IMR-90 (cell line): Measurements from ENCODE around the gene BRDT. TPM values are rescaled to one million over a fixed set of nuclear protein-coding genes. Genes with fewer than 3 reads are reported as not detected.

Experiments
- ATAC-seq: fragments of 200-7000 bp; cut with Tn5 transposase; 2 replicates; pipeline ENCODE4 v1.9.1; 2020; ENCODE audit warnings: low read depth, mild to moderate bottlenecking, moderate library complexity
- BruUV-seq: library from RNA; stranded (reverse); fragments of 400-500 nt; replicated peaks from 2 replicates; lab custom pipeline; 2021; lab: Mats Ljungman, UMichigan
- CTCF ChIA-PET: fragments of 300-600 bp; formaldehyde crosslinking; extraction: SDS; loops from one replicate; lab custom pipeline; 2021; ENCODE audit warnings: antibody characterized with exemption; lab: Yijun Ruan, JAX
- POLR2A ChIA-PET: fragments of 300-600 bp; sonication (Branson Sonifier 250); formaldehyde crosslinking; loops from one replicate; lab custom pipeline; 2022; ENCODE audit warnings: antibody characterized with exemption; ENCODE audit not compliant: unreplicated experiment; lab: Charles Lee
- DNase-seq: peaks from one replicate; pipeline ENCODE4 v3.0.0; 2013
- H2AFZ ChIP-seq: replicated peaks from 2 replicates; pipeline ENCODE3; 2013; ENCODE audit warnings: low read length, mild to moderate bottlenecking; ENCODE audit not compliant: poor library complexity
- H2AK5ac ChIP-seq: 2 replicates; pipeline ENCODE4 v1.6.1; 2013; ENCODE audit warnings: low read depth, low read length, inconsistent platforms
- H2AK9ac ChIP-seq: replicated peaks from 2 replicates; pipeline ENCODE3; 2013; ENCODE audit warnings: mild to moderate bottlenecking, low read depth, low read length, moderate library complexity; ENCODE audit not compliant: poor library complexity
- H2BK120ac ChIP-seq: 2 replicates; pipeline ENCODE4 v1.6.1; 2013; ENCODE audit warnings: low read depth, low read length, inconsistent platforms
- H2BK15ac ChIP-seq: 3 replicates; pipeline ENCODE4 v1.6.1; 2013; ENCODE audit warnings: low read depth, low read length, inconsistent platforms
- H2BK20ac ChIP-seq: 2 replicates; pipeline ENCODE4 v1.6.1; 2013; ENCODE audit warnings: low read depth, mild to moderate bottlenecking, inconsistent platforms, low read length, moderate library complexity
- H2BK5ac ChIP-seq: 2 replicates; pipeline ENCODE4 v1.6.1; 2013; ENCODE audit warnings: mild to moderate bottlenecking, low read depth, low read length, inconsistent platforms; ENCODE audit not compliant: poor library complexity, severe bottlenecking
- H3K14ac ChIP-seq: replicated peaks from 2 replicates; pipeline ENCODE4 v1.6.1; 2013; ENCODE audit warnings: low read depth, low read length, inconsistent platforms
- H3K18ac ChIP-seq: 2 replicates; pipeline ENCODE4 v1.6.1; 2013; ENCODE audit warnings: low read depth, low read length, control low read depth
- H3K23ac ChIP-seq: 2 replicates; pipeline ENCODE4 v1.6.1; 2013; ENCODE audit warnings: low read depth, low read length, inconsistent platforms
- H3K27ac ChIP-seq: 2 replicates; pipeline ENCODE4 v1.5.1; 2013; ENCODE audit warnings: mild to moderate bottlenecking, control low read depth, low read length; ENCODE audit not compliant: insufficient read depth
- H3K27me3 ChIP-seq: 2 replicates; pipeline ENCODE4 v1.6.1; 2013; ENCODE audit warnings: low read length; ENCODE audit not compliant: control insufficient read depth, insufficient read depth
- H3K36me3 ChIP-seq: 2 replicates; pipeline ENCODE4 v1.6.1; 2013; ENCODE audit warnings: low read length, mixed read lengths; ENCODE audit not compliant: control insufficient read depth, insufficient read depth
- H3K4ac ChIP-seq: 2 replicates; pipeline ENCODE4 v1.6.1; 2013; ENCODE audit warnings: low read depth, low read length, inconsistent platforms
- H3K4me1 ChIP-seq: 2 replicates; pipeline ENCODE4 v1.6.1; 2013; ENCODE audit warnings: low read length, mixed read lengths; ENCODE audit not compliant: control insufficient read depth, insufficient read depth
- H3K4me2 ChIP-seq: 2 replicates; pipeline ENCODE4 v1.6.1; 2013; ENCODE audit warnings: low read depth, mild to moderate bottlenecking, control low read depth, low read length, moderate library complexity
- H3K4me3 ChIP-seq: 2 replicates; pipeline ENCODE4 v1.5.1; 2013; ENCODE audit warnings: low read depth, mild to moderate bottlenecking, control low read depth, low read length, moderate library complexity; ENCODE audit not compliant: insufficient read depth
- H3K56ac ChIP-seq: 2 replicates; pipeline ENCODE4 v1.6.1; 2013; ENCODE audit warnings: low read length, inconsistent platforms; ENCODE audit not compliant: insufficient read depth; ENCODE audit errors: extremely low read depth
- H3K79me1 ChIP-seq, 2 experiments: 2 replicates each; pipeline ENCODE4 v1.6.1; 2013; ENCODE audit warnings: low read length in 2 of 2, inconsistent platforms in 1 of 2, low read depth in 1 of 2
- H3K9ac ChIP-seq: 2 replicates; pipeline ENCODE4 v1.6.1; 2013; ENCODE audit warnings: low read depth, low read length, control low read depth
- H3K9me1 ChIP-seq: 2 replicates; pipeline ENCODE4 v1.6.1; 2013; ENCODE audit warnings: low read length, inconsistent platforms; ENCODE audit not compliant: insufficient read depth
- H3K9me3 ChIP-seq: 2 replicates; pipeline ENCODE4 v1.6.1; 2013; ENCODE audit warnings: low read length; ENCODE audit not compliant: control insufficient read depth, insufficient read depth
- H4K20me1 ChIP-seq: 2 replicates; pipeline ENCODE4 v1.6.1; 2013; ENCODE audit warnings: low read length, inconsistent platforms; ENCODE audit not compliant: insufficient read depth
- H4K5ac ChIP-seq: 2 replicates; pipeline ENCODE4 v1.6.1; 2013; ENCODE audit warnings: mild to moderate bottlenecking, low read depth, low read length, control low read depth
- H4K8ac ChIP-seq, 2 experiments: 2 replicates each; pipeline ENCODE4 v1.6.1; 2013; ENCODE audit warnings: low read depth in 2 of 2, low read length in 2 of 2, control low read depth in 1 of 2, inconsistent platforms in 1 of 2
- H4K91ac ChIP-seq: 2 replicates; pipeline ENCODE4 v1.6.1; 2013; ENCODE audit warnings: low read depth, low read length, inconsistent platforms; ENCODE audit not compliant: insufficient read depth
- BHLHE40 ChIP-seq: fragments of 150-350 bp; IDR thresholded peaks from 2 replicates; pipeline ENCODE4 v1.6.1; 2016; ENCODE audit warnings: mild to moderate bottlenecking, low read depth, low read length
- CEBPB ChIP-seq: IDR thresholded peaks from 2 replicates; pipeline ENCODE4 v1.6.1; 2012; ENCODE audit warnings: low read depth, low read length, improper control_type of control experiment
- CHD1 ChIP-seq: IDR thresholded peaks from 2 replicates; pipeline ENCODE4 v1.6.1; 2012; ENCODE audit warnings: low read depth, low read length, improper control_type of control experiment
- CTCF ChIP-seq: conservative IDR thresholded peaks from 2 replicates; pipeline ENCODE4 v1.5.1; 2012; ENCODE audit warnings: mild to moderate bottlenecking, low read depth, low read length, improper control_type of control experiment
- FOS ChIP-seq: fragments of 150-350 bp; IDR thresholded peaks from 2 replicates; pipeline ENCODE4 v1.6.1; 2016; ENCODE audit warnings: low read depth, low read length
- MAFK ChIP-seq: IDR thresholded peaks from 2 replicates; pipeline ENCODE4 v1.6.1; 2012; ENCODE audit warnings: low read depth, low read length, improper control_type of control experiment
- MAZ ChIP-seq: IDR thresholded peaks from 2 replicates; pipeline ENCODE4 v1.6.1; 2012; ENCODE audit warnings: low read depth, mild to moderate bottlenecking, low read length, improper control_type of control experiment, moderate library complexity, borderline replicate concordance
- MXI1 ChIP-seq: IDR thresholded peaks from 2 replicates; pipeline ENCODE4 v1.6.1; 2012; ENCODE audit warnings: low read depth, mild to moderate bottlenecking, low read length, moderate library complexity, borderline replicate concordance
- NFE2L2 ChIP-seq: fragments of 150-350 bp; IDR thresholded peaks from 2 replicates; pipeline ENCODE4 v1.6.1; 2016; ENCODE audit warnings: low read depth, mild to moderate bottlenecking, low read length
- POLR2A ChIP-seq: IDR thresholded peaks from 2 replicates; pipeline ENCODE4 v1.6.1; 2012; ENCODE audit warnings: mild to moderate bottlenecking, low read depth, low read length
- RAD21 ChIP-seq: IDR thresholded peaks from 2 replicates; pipeline ENCODE4 v1.6.1; 2012; ENCODE audit warnings: low read length, improper control_type of control experiment
- RCOR1 ChIP-seq: IDR thresholded peaks from 2 replicates; pipeline ENCODE4 v1.6.1; 2012; ENCODE audit warnings: mild to moderate bottlenecking, low read length, improper control_type of control experiment; ENCODE audit not compliant: insufficient replicate concordance
- RFX5 ChIP-seq: IDR thresholded peaks from 2 replicates; pipeline ENCODE4 v1.8.0; 2012; ENCODE audit warnings: low read depth, mild to moderate bottlenecking, low read length, moderate library complexity
- SMC3 ChIP-seq: fragments of 150-350 bp; IDR thresholded peaks from 2 replicates; pipeline ENCODE4 v1.6.1; 2016; ENCODE audit warnings: low read depth, mild to moderate bottlenecking, antibody characterized with exemption, low read length, moderate library complexity
- WGBS, 2 experiments: methylation state at CpG; one replicate each; pipeline versions ENCODE4 v1.1.5 to v1.1.7; 2013; ENCODE audit warnings: missing lambda C conversion rate in 2 of 2; ENCODE audit not compliant: insufficient read length in 1 of 2; ENCODE audit errors: extremely low coverage in 2 of 2; 5-methylcytosine and 5-hydroxymethylcytosine counted together
- dilution Hi-C: fragments of 300-500 bp; cut with HindIII; formaldehyde crosslinking; loops from one replicate; pipeline ENCODE4 v1.14.3; 2018; ENCODE audit warnings: low sequenced_read_pairs; ENCODE audit not compliant: unreplicated experiment
- in situ Hi-C: fragments of 300-500 bp; cut with MboI; formaldehyde crosslinking; loops from 3 replicates; pipeline ENCODE4 v1.14.3; 2019; ENCODE audit warnings: low sequenced_read_pairs, inconsistent platforms, mixed read lengths
- intact Hi-C: fragments of 100-400 bp; cut with micrococcal nuclease; formaldehyde crosslinking; loops from 2 replicates; pipeline ENCODE4 v1.10.0; 2022
- polyA plus RNA-seq, 3 experiments: library from polyadenylated mRNA; depleted of rRNA; stranded (reverse); fragments of >200 nt; gene quantifications; 2 replicates each; pipeline ENCODE4 v1.2.3, GENCODE V29; 2012; ENCODE audit warnings: low replicate concordance in 1 of 3
- total RNA-seq: library from RNA; depleted of rRNA; stranded (reverse); fragments of >200 nt; gene quantifications from 2 replicates; pipeline ENCODE4 v1.2.3, GENCODE V29; 2012
- TF ChIP-seq, protein P1 (sequence below): fragments of 150-350 bp; IDR thresholded peaks from 2 replicates; pipeline ENCODE4 v1.6.1; 2017; ENCODE audit warnings: mild to moderate bottlenecking, antibody characterized with exemption, low read length, low read depth

BRDT gene
- total and polyA plus RNA-seq, 2 of the 4 experiments (the other 2 are of a cell fraction) = not detected

- no CpG with 5 or more reads among the region's 4 CpGs for WGBS, 2 experiments
Measured at GRCh38 chr1:91925644-91926435, 23.4 kb upstream of the BRDT start.

More at GRCh38 chr1:91925644-91926435, 23.4 kb upstream of the BRDT start:
- ATAC-seq (no peak), DNase-seq (no peak)
- H2AFZ ChIP-seq = no peak overlapping the region
- ChIA-PET POLR2A (no interaction called here), CTCF (interaction anchor here (1.3 to 4.4 kb wide), 2 partner anchors 404 to 413 kb away, joined by 3 to 30 read pairs; no protein-coding TSS in a partner anchor)
- H4K91ac ChIP-seq = no peak overlapping the region
- no peak overlapping the region for H2BK5ac ChIP-seq
- peaks cover 4% of the 10 kb centered on the region for H3K4me1 ChIP-seq
- no peak overlapping the region for H3K18ac ChIP-seq
- H2AK9ac ChIP-seq = no peak overlapping the region
- H3K9ac ChIP-seq = no peak overlapping the region
- no peaks in the 10 kb centered on the region for H3K9me3 ChIP-seq
- no peak overlapping the region for H3K4me2 ChIP-seq
- H3K79me1 ChIP-seq = no peaks in the 10 kb centered on the region
- in situ Hi-C loops = loop anchor here (5.0 to 10.0 kb wide), 2 partner anchors 414 to 641 kb away; no protein-coding TSS in a partner anchor
- H2AK5ac ChIP-seq = no peak overlapping the region
- TF ChIP-seq SMC3 = no peak
- TF ChIP-seq MAFK = no peak
- TF ChIP-seq CHD1 = no peak
- TF ChIP-seq CTCF = no peak
- TF ChIP-seq FOS = no peak
- no peak for TF ChIP-seq RCOR1
- TF ChIP-seq POLR2A = no peak
- TF ChIP-seq RFX5 = no peak
- TF ChIP-seq RAD21 = no peak
- no peak for TF ChIP-seq CEBPB
- no peak for TF ChIP-seq BHLHE40
- TF ChIP-seq NFE2L2 = no peak
- no peak for TF ChIP-seq MXI1
- TF ChIP-seq, protein P1, sequence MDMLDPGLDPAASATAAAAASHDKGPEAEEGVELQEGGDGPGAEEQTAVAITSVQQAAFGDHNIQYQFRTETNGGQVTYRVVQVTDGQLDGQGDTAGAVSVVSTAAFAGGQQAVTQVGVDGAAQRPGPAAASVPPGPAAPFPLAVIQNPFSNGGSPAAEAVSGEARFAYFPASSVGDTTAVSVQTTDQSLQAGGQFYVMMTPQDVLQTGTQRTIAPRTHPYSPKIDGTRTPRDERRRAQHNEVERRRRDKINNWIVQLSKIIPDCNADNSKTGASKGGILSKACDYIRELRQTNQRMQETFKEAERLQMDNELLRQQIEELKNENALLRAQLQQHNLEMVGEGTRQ = no peak
- TF ChIP-seq MAZ = no peak
- intact Hi-C loops = loop anchor here (2.0 to 5.0 kb wide), 2 partner anchors 39 to 79 kb away; partner anchors contain the start of gene TGFBR3
- no peak overlapping the region; the same call in 1 of the 2 replicates for H4K5ac ChIP-seq
- H4K20me1 ChIP-seq = no peaks in the 10 kb centered on the region
- H2BK120ac ChIP-seq = no peak overlapping the region
- H3K9me1 ChIP-seq = no peaks in the 10 kb centered on the region
- H3K23ac ChIP-seq = no peak overlapping the region
- no peak overlapping the region for H3K14ac ChIP-seq
- H2BK15ac ChIP-seq = no peak overlapping the region
- H3K27ac ChIP-seq = no peak overlapping the region
- no peak overlapping the region for H3K4me3 ChIP-seq
- no peaks in the 10 kb centered on the region for H3K36me3 ChIP-seq
- dilution Hi-C loops = no loop called here
- H4K8ac ChIP-seq = no peak overlapping the region
- BruUV-seq = no TSS peak
- no peaks in the 10 kb centered on the region for H3K27me3 ChIP-seq
- H3K56ac ChIP-seq = no peak overlapping the region
- no peak overlapping the region for H2BK20ac ChIP-seq
- H3K4ac ChIP-seq = no peak overlapping the region
